Bronchial smooth muscle cell (primary cell): Measurements from ENCODE around the gene PHYHIPL. TPM values are rescaled to one million over a fixed set of nuclear protein-coding genes. Genes with fewer than 3 reads are reported as not detected.

Experiments used
- total RNA-seq: library from RNA; depleted of rRNA; stranded (reverse); fragments of >200 nt; gene quantifications from 2 replicates; pipeline ENCODE4 v1.2.1, GENCODE V29; 2014

Gene PHYHIPL
- total RNA-seq = under 0.01 TPM in 1 of 2 replicates, not detected in the other

DNA sequence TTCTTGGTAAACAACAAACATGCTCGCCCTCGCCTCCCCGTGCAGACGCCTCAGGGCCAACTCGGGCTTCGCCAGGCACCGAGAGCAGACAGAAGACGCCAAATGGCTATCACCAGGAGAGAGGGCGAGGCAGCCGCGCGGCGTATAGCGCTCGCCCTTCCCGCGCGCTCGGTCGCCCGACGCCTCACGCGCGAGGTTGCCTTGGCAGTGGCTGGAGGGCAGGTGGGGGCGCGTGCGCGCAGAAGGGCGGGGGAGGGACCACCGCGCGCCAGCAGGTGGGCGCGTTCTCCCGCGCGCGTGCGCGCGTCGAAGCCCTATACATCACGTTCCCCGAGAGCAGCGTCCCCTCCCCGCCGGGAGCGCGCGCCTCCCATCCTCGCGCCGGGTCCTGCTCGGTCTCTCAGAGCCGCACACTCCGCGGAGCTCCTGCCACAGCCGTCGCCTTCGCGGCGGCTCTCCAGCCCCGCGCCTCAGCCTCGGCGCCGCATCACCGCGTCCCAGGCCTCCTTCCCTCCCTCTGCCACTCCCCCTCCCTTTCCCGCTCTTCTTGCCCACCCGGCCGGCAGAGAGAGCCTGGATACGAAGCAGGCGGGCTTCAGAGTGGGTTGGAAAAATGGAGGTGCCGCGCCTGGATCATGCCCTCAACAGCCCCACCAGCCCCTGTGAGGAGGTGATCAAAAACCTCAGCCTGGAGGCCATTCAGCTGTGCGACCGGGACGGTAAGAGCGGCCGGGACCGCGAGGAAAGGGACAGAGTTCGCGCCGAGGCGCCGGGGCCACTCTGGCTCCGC is at the start of gene PHYHIPL:
Gene PHYHIPL (plus strand): TSS at position 403 of the 790 bp plus-strand sequence. CDS start 211 bp downstream, at position 614.

Other genes with a start within 250 kb of the PHYHIPL start
- gene FAM13C, start 185.9 kb downstream of the PHYHIPL start, total RNA-seq = 3.3 and 5.7 TPM in 2 replicates